GM23338 (cell line): Measurements from ENCODE around the gene TMEM221. TPM values are rescaled to one million over a fixed set of nuclear protein-coding genes. Genes with fewer than 3 reads are reported as not detected.

Experiments
- ATAC-seq: fragments of 200-7000 bp; cut with Tn5 transposase; 3 replicates; pipeline ENCODE4 v1.9.1; 2020
- DNase-seq: peaks from one replicate; pipeline ENCODE4 v3.0.0-alpha.2; 2015; ENCODE audit warnings: low spot score
- H2AFZ ChIP-seq: fragments of 200-600 bp; sonication (generic); 2 replicates; pipeline ENCODE4 v1.8.0; 2016; ENCODE audit warnings: antibody characterized with exemption, mild to moderate bottlenecking, moderate library complexity
- H3F3A ChIP-seq: fragments of 200-600 bp; sonication (generic); replicated peaks from 2 replicates; pipeline ENCODE4 v1.8.0; 2017; ENCODE audit warnings: antibody characterized with exemption, mixed run types, low read depth
- H3K27ac ChIP-seq: fragments of 200-600 bp; sonication (generic); 2 replicates; pipeline ENCODE4 v1.6.1; 2016; ENCODE audit warnings: low read depth
- H3K27me3 ChIP-seq: fragments of 200-600 bp; sonication (generic); 2 replicates; pipeline ENCODE4 v1.8.0; 2016; ENCODE audit warnings: mild to moderate bottlenecking, mixed run types, moderate library complexity; ENCODE audit not compliant: insufficient read depth
- H3K36me3 ChIP-seq: fragments of 200-600 bp; sonication (generic); 2 replicates; pipeline ENCODE4 v1.8.0; 2016; ENCODE audit warnings: mild to moderate bottlenecking; ENCODE audit not compliant: insufficient read depth
- H3K4me1 ChIP-seq: fragments of 200-600 bp; sonication (generic); 2 replicates; pipeline ENCODE4 v1.8.0; 2016; ENCODE audit warnings: mild to moderate bottlenecking, moderate library complexity; ENCODE audit not compliant: insufficient read depth
- H3K4me2 ChIP-seq: fragments of 200-600 bp; sonication (generic); 2 replicates; pipeline ENCODE4 v1.7.1; 2017; ENCODE audit warnings: mixed run types
- H3K4me3 ChIP-seq: fragments of 200-600 bp; sonication (generic); 2 replicates; pipeline ENCODE4 v1.6.1; 2016; ENCODE audit warnings: mixed run types
- H3K79me2 ChIP-seq: fragments of 200-600 bp; sonication (generic); replicated peaks from 2 replicates; pipeline ENCODE4 v1.8.0; 2017; ENCODE audit warnings: mild to moderate bottlenecking; ENCODE audit not compliant: insufficient read depth
- H3K9me2 ChIP-seq: fragments of 200-600 bp; sonication (generic); 2 replicates; pipeline ENCODE4 v1.8.0; 2017; ENCODE audit not compliant: insufficient read depth
- H4K20me1 ChIP-seq: fragments of 200-600 bp; sonication (generic); replicated peaks from 2 replicates; pipeline ENCODE4 v1.8.0; 2017; ENCODE audit warnings: mild to moderate bottlenecking; ENCODE audit not compliant: insufficient read depth
- H3K27ac Mint-ChIP-seq: 2 replicates; pipeline ENCODE4 v1.8.0; 2020; ENCODE audit warnings: inconsistent platforms, mild to moderate bottlenecking, moderate library complexity, mixed read lengths
- H3K27me3 Mint-ChIP-seq: 3 replicates; pipeline ENCODE4 v1.8.0; 2022; ENCODE audit warnings: low read depth, mild to moderate bottlenecking, moderate library complexity, mixed read lengths, inconsistent platforms; ENCODE audit not compliant: insufficient read depth, poor library complexity
- H3K36me3 Mint-ChIP-seq: 3 replicates; pipeline ENCODE4 v1.8.0; 2021; ENCODE audit warnings: low read depth, mild to moderate bottlenecking, inconsistent platforms, moderate library complexity, mixed read lengths
- H3K4me1 Mint-ChIP-seq: 3 replicates; pipeline ENCODE4 v1.8.0; 2020; ENCODE audit warnings: mild to moderate bottlenecking, inconsistent platforms, mixed read lengths
- H3K4me3 Mint-ChIP-seq: 3 replicates; pipeline ENCODE4 v1.8.0; 2021; ENCODE audit warnings: moderate library complexity, mild to moderate bottlenecking, inconsistent platforms, mixed read lengths
- H3K9me3 Mint-ChIP-seq: 3 replicates; pipeline ENCODE4 v1.8.0; 2020; ENCODE audit warnings: moderate library complexity, mild to moderate bottlenecking, inconsistent platforms, mixed read lengths
- CREB1 ChIP-seq: fragments of 250-450 bp; sonication (Bioruptor Pico); IDR thresholded peaks from 2 replicates; pipeline ENCODE4 v1.5.0; 2020; ENCODE audit warnings: low read depth, mild to moderate bottlenecking, moderate library complexity
- CTCF ChIP-seq, 2 experiments: fragments of 200-600 bp in 1 of 2; sonication (generic) in 1 of 2; conservative IDR thresholded peaks; 2 replicates each; pipeline versions ENCODE4 v1.5.1 to v1.6.1; 2016 to 2017; ENCODE audit warnings: antibody characterized with exemption in 2 of 2, low read depth in 2 of 2, mild to moderate bottlenecking in 2 of 2, moderate library complexity in 1 of 2
- ETS1 ChIP-seq: IDR thresholded peaks from 2 replicates; pipeline ENCODE4 v1.6.1; 2016; ENCODE audit warnings: antibody characterized with exemption
- EZH2 ChIP-seq: fragments of 200-600 bp; sonication (generic); IDR thresholded peaks from one replicate; pipeline ENCODE4 v1.8.0; 2017; ENCODE audit warnings: antibody characterized with exemption, mild to moderate bottlenecking, low read depth; ENCODE audit not compliant: unreplicated experiment
- EZH2phosphoT487 ChIP-seq: fragments of 200-600 bp; sonication (generic); IDR thresholded peaks from one replicate; pipeline ENCODE4 v1.8.1; 2018; ENCODE audit warnings: antibody characterized with exemption; ENCODE audit not compliant: unreplicated experiment
- JUNB ChIP-seq: IDR thresholded peaks from one replicate; pipeline ENCODE4 v1.6.1; 2016; ENCODE audit warnings: antibody characterized with exemption; ENCODE audit not compliant: unreplicated experiment
- NANOG ChIP-seq: IDR thresholded peaks from 2 replicates; pipeline ENCODE4 v1.6.1; 2016; ENCODE audit warnings: antibody characterized with exemption, borderline replicate concordance
- POLR2AphosphoS5 ChIP-seq: IDR thresholded peaks from 2 replicates; pipeline ENCODE4 v1.6.1; 2016; ENCODE audit warnings: antibody characterized with exemption, low read depth
- STAT1 ChIP-seq: IDR thresholded peaks from one replicate; pipeline ENCODE4 v1.6.1; 2016; ENCODE audit warnings: antibody characterized with exemption; ENCODE audit not compliant: unreplicated experiment
- ZNF114 ChIP-seq: fragments of 250-450 bp; sonication (Bioruptor Pico); IDR thresholded peaks from 2 replicates; pipeline ENCODE4 v1.5.0; 2020; ENCODE audit warnings: mild to moderate bottlenecking, moderate library complexity
- ZNF462 ChIP-seq: fragments of 250-450 bp; sonication (Bioruptor Pico); IDR thresholded peaks from 2 replicates; pipeline ENCODE4 v1.5.0; 2020; ENCODE audit warnings: mild to moderate bottlenecking, moderate library complexity
- polyA plus RNA-seq: library from polyadenylated mRNA; unstranded; fragments of >200 nt; fragmentation: Nextera tagmentation; extraction: Ambion mirVana; gene quantifications from 2 replicates; pipeline ENCODE4 v1.2.1, GENCODE V29; 2016
- total RNA-seq: library from RNA; depleted of rRNA; stranded (reverse); fragments of >200 nt; shearing (Covaris generic); gene quantifications from 2 replicates; pipeline ENCODE4 v1.2.3, GENCODE V29; 2014

Gene TMEM221
- total and polyA plus RNA-seq, 2 experiments from 2014 or later, result 0.40 to 0.90 TPM

- Histone ChIP-seq H3F3A (peaks cover 3% of the 10 kb centered on the region; the same call in 1 of the 2 replicates), H4K20me1 (no peaks in the 10 kb centered on the region), H2AFZ (no peak overlapping the region), H3K9me2 (no peaks in the 10 kb centered on the region), H3K4me1 (peaks cover 12% of the 10 kb centered on the region), H3K36me3 (no peaks in the 10 kb centered on the region), H3K4me2 (no peak overlapping the region), H3K27ac (no peak overlapping the region), H3K79me2 (no peaks in the 10 kb centered on the region), H3K27me3 (peaks cover 43% of the 10 kb centered on the region), H3K4me3 (no peak overlapping the region)
- Mint-ChIP-seq H3K27ac (no peak overlapping the region), H3K4me1 (peaks cover 10% of the 10 kb centered on the region), H3K36me3 (no peaks in the 10 kb centered on the region; the same call in 2 of the 3 replicates), H3K27me3 (peaks cover 29% of the 10 kb centered on the region), H3K4me3 (no peak overlapping the region), H3K9me3 (peaks cover 4% of the 10 kb centered on the region; the same call in 1 of the 3 replicates)
- DNase-seq, result no peak
- TF ChIP-seq ZNF462 (CRISPR knock-in tag) (no peak), ZNF114 (CRISPR knock-in tag) (no peak), EZH2 (no peak), CREB1 (CRISPR knock-in tag) (no peak), EZH2phosphoT487 (no peak), NANOG (no peak), POLR2AphosphoS5 (no peak), ETS1 (no peak), STAT1 (no peak), CTCF (conservative IDR thresholded peaks at IDR 0.05; ENCODE audit: low read depth in 2 of 2) (no peak), JUNB (no peak)
- ATAC-seq, result no peak
Observed at GRCh38 chr19:17457616-17458015, 9.1 kb upstream of the TMEM221 start.
